Endothelial cell of umbilical vein (primary cell): ENCODE measurements around the gene TRAK1.

Experiments
- EZH2 ChIP-seq: IDR thresholded peaks from 2 replicates; pipeline ENCODE4 v1.6.1; 2012; ENCODE audit warnings: borderline replicate concordance, low read depth, mild to moderate bottlenecking, moderate library complexity, low read length, inconsistent platforms; ENCODE audit not compliant: severe bottlenecking
- JUN ChIP-seq: IDR thresholded peaks from 2 replicates; pipeline ENCODE4 v1.6.1; 2011; ENCODE audit warnings: borderline replicate concordance, low read depth; ENCODE audit not compliant: insufficient read length, insufficient read depth
- POLR2A ChIP-seq: IDR thresholded peaks from 2 replicates; pipeline ENCODE4 v1.6.1; 2012; ENCODE audit warnings: low read depth, mild to moderate bottlenecking, control low read depth, low read length
- POLR2AphosphoS5 ChIP-seq: IDR thresholded peaks from 2 replicates; pipeline ENCODE4 v1.6.1; 2012; ENCODE audit warnings: low read depth, mild to moderate bottlenecking, control low read depth, low read length, moderate library complexity; ENCODE audit not compliant: insufficient read depth
- TF ChIP-seq, protein P1 (sequence below), 2 donors: IDR thresholded peaks; 1 replicate in 1 of 2; 2 replicates in 1 of 2; pipeline ENCODE4 v1.5.1; 2011; ENCODE audit warnings: low read length in 2 of 2, mild to moderate bottlenecking in 2 of 2, moderate library complexity in 2 of 2, control low read depth in 1 of 2, inconsistent platforms in 1 of 2, low read depth in 1 of 2; ENCODE audit not compliant: insufficient read depth in 1 of 2; ENCODE audit errors: extremely low read depth in 1 of 2
- TF ChIP-seq, protein P2 (sequence below): IDR thresholded peaks from 2 replicates; pipeline ENCODE4 v1.6.1; 2011; ENCODE audit not compliant: insufficient read depth, insufficient read length

DNA sequence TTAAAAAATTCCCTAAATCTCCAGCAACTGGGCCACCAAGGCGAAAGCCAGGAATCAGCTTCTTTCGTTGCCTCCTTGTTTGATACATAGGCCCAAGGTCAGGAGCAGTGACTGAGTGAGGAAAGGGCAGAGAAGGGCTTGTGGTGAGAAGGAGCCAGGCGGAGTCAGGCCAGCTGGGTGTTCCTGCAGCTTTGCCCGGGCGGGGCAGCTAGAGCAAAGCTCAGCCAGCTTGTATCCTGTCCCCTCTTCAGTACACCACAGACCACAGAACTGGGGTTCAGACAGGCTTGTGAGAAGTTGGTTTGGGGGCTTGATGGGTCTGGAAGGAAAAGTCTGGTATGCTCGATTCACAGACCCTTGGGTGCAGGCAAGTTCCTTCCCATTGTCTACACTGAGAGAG lies 122.3 kb downstream of the TRAK1 start:
- TF ChIP-seq EZH2 (no peak), POLR2A (no peak), POLR2AphosphoS5 (no peak), JUN (no peak)
- TF ChIP-seq, protein P1, sequence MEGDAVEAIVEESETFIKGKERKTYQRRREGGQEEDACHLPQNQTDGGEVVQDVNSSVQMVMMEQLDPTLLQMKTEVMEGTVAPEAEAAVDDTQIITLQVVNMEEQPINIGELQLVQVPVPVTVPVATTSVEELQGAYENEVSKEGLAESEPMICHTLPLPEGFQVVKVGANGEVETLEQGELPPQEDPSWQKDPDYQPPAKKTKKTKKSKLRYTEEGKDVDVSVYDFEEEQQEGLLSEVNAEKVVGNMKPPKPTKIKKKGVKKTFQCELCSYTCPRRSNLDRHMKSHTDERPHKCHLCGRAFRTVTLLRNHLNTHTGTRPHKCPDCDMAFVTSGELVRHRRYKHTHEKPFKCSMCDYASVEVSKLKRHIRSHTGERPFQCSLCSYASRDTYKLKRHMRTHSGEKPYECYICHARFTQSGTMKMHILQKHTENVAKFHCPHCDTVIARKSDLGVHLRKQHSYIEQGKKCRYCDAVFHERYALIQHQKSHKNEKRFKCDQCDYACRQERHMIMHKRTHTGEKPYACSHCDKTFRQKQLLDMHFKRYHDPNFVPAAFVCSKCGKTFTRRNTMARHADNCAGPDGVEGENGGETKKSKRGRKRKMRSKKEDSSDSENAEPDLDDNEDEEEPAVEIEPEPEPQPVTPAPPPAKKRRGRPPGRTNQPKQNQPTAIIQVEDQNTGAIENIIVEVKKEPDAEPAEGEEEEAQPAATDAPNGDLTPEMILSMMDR (IDR thresholded peaks at IDR 0.05; ENCODE audit: extremely low read depth in 1 of 2, insufficient read depth in 1 of 2, low read depth in 1 of 2, low read length in 2 of 2) = no peak
- TF ChIP-seq, protein P2, sequence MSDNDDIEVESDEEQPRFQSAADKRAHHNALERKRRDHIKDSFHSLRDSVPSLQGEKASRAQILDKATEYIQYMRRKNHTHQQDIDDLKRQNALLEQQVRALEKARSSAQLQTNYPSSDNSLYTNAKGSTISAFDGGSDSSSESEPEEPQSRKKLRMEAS = no peak
